GM18861 (cell line): Measurements from ENCODE around the gene FAM118B.
A peak's percentile ranks its signal among the peaks of the same experiment; 100 is the strongest.

Source experiments
- ATAC-seq: cut with Tn5 transposase; IDR thresholded peaks from one replicate; pipeline ENCODE4 v1.9.1; 2021; ENCODE audit not compliant: unreplicated experiment

Gene FAM118B

GRCh38 chr11:126268361-126268707, 56.8 kb downstream of the FAM118B start:
- ATAC-seq = no peak

GRCh38 chr11:126268708-126269579, 57.4 kb downstream of the FAM118B start, which contains the start of the genes FOXRED1 and SRPRA:
Gene FOXRED1 (plus strand): TSS chr11:126269154. CDS start chr11:126269207, 53 bp downstream.
Gene SRPRA (minus strand): TSS chr11:126268895. CDS start chr11:126268804, 91 bp downstream.
- peak; percentile 94 for ATAC-seq

- no peak for ATAC-seq
Observed at GRCh38 chr11:126277322-126277721, 65.7 kb downstream of the FAM118B start.

GRCh38 chr11:126277780-126278179, 66.2 kb downstream of the FAM118B start:
- no peak for ATAC-seq

- ATAC-seq = no peak
Observed at GRCh38 chr11:126279191-126279590, 67.6 kb downstream of the FAM118B start.

GRCh38 chr11:126280595-126280994, 69.0 kb downstream of the FAM118B start:
- ATAC-seq = no peak

- no peak for ATAC-seq
Observed at GRCh38 chr11:126281245-126281644, 69.7 kb downstream of the FAM118B start.

- ATAC-seq = no peak
Observed at GRCh38 chr11:126281666-126282175, 70.1 kb downstream of the FAM118B start.

GRCh38 chr11:126282361-126282735, 70.8 kb downstream of the FAM118B start:
- no peak for ATAC-seq

GRCh38 chr11:126282736-126283591, 71.4 kb downstream of the FAM118B start, which contains the start of gene TIRAP:
Gene TIRAP (plus strand): TSS chr11:126283093. CDS start chr11:126290895, 7,802 bp downstream.
- peak; percentile 41 for ATAC-seq

GRCh38 chr11:126284829-126285228, 73.2 kb downstream of the FAM118B start:
- peak; percentile 77 for ATAC-seq

GRCh38 chr11:126288237-126288636, 76.7 kb downstream of the FAM118B start:
- no peak for ATAC-seq

GRCh38 chr11:126290887-126291286, 79.3 kb downstream of the FAM118B start:
- ATAC-seq = no peak

GRCh38 chr11:126293726-126294125, 82.1 kb downstream of the FAM118B start:
- ATAC-seq = no peak

- ATAC-seq = no peak
Observed at GRCh38 chr11:126297004-126297403, 85.4 kb downstream of the FAM118B start.

GRCh38 chr11:126303623-126304456, 92.3 kb downstream of the FAM118B start, which contains the start of gene DCPS:
Gene DCPS (plus strand): TSS chr11:126304060. CDS start chr11:126304081, 21 bp downstream.
- peak; percentile 74 for ATAC-seq

GRCh38 chr11:126304457-126305075, 93.0 kb downstream of the FAM118B start:
- ATAC-seq = peak; percentile 33

- ATAC-seq = peak; percentile 40
Observed at GRCh38 chr11:126305699-126306098, 94.1 kb downstream of the FAM118B start.

GRCh38 chr11:126307706-126308105, 96.1 kb downstream of the FAM118B start:
- ATAC-seq = no peak

- ATAC-seq = no peak
Observed at GRCh38 chr11:126308271-126308671, 96.7 kb downstream of the FAM118B start.
